Fibroblast of lung (primary cell): ENCODE data around the gene METTL1.

Source experiments
- CTCF ChIP-seq, 2 donors: IDR thresholded peaks in 1 of 2; conservative IDR thresholded peaks in 1 of 2; 1 replicate in 1 of 2; 2 replicates in 1 of 2; pipeline ENCODE4 v1.5.1; 2011 to 2012; ENCODE audit warnings: low read length in 2 of 2, control low read depth in 1 of 2, inconsistent platforms in 1 of 2, low read depth in 1 of 2, mild to moderate bottlenecking in 1 of 2
- EZH2 ChIP-seq: IDR thresholded peaks from 2 replicates; pipeline ENCODE4 v1.5.1; 2012; ENCODE audit warnings: low read length, control low read depth, mild to moderate bottlenecking; ENCODE audit errors: missing control alignments

GRCh38 chr12:57780284-57780897 is 8.5 kb upstream of the METTL1 start:
- TF ChIP-seq EZH2 = no peak
- TF ChIP-seq CTCF (conservative IDR thresholded peaks at IDR 0.05 in 1 of 2, IDR thresholded peaks at IDR 0.05 in 1 of 2; ENCODE audit: low read depth in 1 of 2, low read length in 2 of 2) = no peak
